HG03558 (cell line): ENCODE data around the gene NUB1.
A peak's percentile ranks its signal among the peaks of the same experiment; 100 is the strongest.

Experiments
- ATAC-seq: cut with Tn5 transposase; IDR thresholded peaks from one replicate; pipeline ENCODE4 v1.9.1; 2021; ENCODE audit warnings: moderate number of reproducible peaks; ENCODE audit not compliant: unreplicated experiment; ENCODE audit errors: extremely low read depth

The NUB1 gene

GRCh38 chr7:151342102-151342646 is 562 bp downstream of the NUB1 start:
- ATAC-seq, result peak; percentile 48

GRCh38 chr7:151342811-151343210 is 1.2 kb downstream of the NUB1 start:
- no peak for ATAC-seq

- ATAC-seq, result no peak
These were observed 1.9 kb downstream of the NUB1 start for GRCh38 chr7:151343516-151343915.

DNA sequence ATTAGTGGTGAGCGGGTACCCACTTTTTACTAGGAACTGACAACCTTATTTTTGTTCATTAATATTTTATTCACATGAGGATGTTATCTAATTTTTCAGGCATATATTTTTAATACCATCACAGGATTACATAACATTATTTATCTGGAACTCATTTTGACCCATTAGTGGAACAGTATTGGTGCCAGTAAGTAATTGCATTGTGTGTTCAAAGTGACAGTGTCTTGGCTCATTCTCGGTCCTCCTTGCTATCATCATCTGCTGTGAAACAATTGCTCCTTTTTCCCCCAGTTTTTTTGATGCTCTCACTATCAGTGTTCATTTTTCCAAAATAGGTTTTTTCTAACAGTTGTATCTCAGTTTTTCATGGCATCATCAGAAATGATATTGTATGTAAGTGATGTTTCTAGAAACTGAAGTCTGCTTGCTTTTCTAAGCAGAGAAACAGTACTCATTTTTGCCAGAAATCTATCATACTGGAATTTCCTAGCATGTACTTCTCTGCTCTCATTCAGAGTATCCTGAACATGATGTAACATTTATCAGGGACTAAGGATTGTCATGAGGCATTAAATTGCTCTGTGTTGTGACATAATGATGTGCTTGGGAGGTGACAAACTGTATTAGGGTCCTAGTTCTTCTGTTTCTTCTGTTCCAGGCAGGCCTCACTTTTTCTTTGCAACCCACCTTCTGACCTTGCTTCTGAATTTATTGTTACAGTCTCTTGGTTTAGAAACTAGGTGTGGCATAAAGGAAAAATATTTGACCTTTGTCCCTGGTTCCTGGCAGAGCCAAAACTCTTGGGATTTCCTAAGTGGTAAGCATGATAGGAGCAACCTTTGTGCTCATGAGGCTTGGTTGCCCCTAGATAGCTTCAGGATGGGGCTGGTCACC is 4.2 kb downstream of the NUB1 start:
- no peak for ATAC-seq

GRCh38 chr7:151346470-151346769 is 4.8 kb downstream of the NUB1 start:
- ATAC-seq, result no peak

- ATAC-seq, result no peak
These were observed 5.6 kb downstream of the NUB1 start for GRCh38 chr7:151347200-151347599.

- no peak for ATAC-seq
These were observed 7.4 kb downstream of the NUB1 start for GRCh38 chr7:151348970-151349369.

GRCh38 chr7:151349507-151349853 is 7.9 kb downstream of the NUB1 start:
- ATAC-seq, result peak; percentile 24

DNA sequence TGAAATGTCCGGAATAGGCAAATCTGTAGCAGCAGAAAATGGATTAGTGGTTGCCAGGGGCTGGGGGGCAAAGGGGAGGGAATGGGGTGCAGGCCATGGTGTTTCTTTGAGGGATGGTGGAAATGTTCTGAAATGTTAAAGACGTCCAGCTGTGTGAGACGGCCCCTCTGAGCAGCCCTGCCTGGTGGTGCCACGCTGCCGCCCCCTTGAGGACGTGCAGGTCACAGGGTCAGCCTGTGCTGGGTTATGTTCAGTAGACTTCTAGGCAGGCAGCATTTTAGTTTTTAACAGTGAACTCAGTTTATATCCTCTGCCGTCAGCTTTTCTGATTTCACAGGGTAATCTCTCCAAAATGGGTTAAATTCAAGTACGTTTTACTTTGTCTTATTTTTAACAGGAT is 9.4 kb downstream of the NUB1 start:
- no peak for ATAC-seq

DNA sequence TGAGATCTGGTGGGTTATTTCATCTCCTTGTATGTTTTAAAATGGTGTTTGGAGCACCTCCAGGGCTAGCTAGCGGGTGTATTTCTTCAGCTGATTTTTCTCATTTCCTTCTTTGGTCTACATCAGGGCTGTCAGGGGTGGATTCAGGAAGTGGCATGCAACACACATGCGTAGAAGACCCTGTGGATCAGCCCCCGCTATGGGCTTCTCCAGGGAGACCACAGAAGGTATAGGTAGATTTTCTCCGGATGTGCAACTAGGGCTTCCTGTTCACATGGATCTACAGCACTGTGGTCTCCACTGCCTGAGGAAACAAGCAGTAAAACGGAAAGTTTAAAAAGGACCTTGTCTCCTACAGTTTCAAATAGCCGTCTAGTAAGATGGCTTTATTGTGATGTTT is 10.4 kb downstream of the NUB1 start:
- no peak for ATAC-seq

GRCh38 chr7:151352512-151352911 is 10.9 kb downstream of the NUB1 start:
- no peak for ATAC-seq

GRCh38 chr7:151361193-151361959 is 19.8 kb downstream of the NUB1 start:
- ATAC-seq, result no peak

- ATAC-seq, result no peak
These were observed 21.6 kb downstream of the NUB1 start for GRCh38 chr7:151363182-151363581.

- no peak for ATAC-seq
These were observed 24.7 kb downstream of the NUB1 start for GRCh38 chr7:151366166-151366879.

GRCh38 chr7:151366880-151367222 is 25.2 kb downstream of the NUB1 start:
- ATAC-seq, result no peak

DNA sequence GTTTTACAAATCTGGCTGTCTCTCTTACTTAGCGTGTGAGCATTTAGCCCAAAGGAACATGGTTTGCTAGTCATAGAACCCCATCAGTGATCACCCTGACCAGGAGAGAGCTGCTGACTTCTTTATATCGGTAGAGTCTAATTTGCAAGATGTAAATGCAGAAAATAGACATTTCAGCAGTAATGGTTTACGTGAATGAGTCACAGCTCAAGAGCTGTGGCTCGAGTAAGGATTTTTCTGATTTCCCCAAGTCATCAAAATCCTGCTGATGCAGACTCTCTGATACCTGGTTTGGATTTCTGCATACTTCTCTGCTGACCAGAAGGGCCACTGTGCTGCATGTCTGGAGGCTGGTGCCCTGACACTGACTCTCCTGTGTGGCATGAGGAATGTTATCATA is 25.7 kb downstream of the NUB1 start:
- no peak for ATAC-seq

GRCh38 chr7:151368136-151368571 is 26.5 kb downstream of the NUB1 start:
- peak; percentile 91 for ATAC-seq

GRCh38 chr7:151371266-151371665 is 29.7 kb downstream of the NUB1 start:
- no peak for ATAC-seq

- ATAC-seq, result no peak
These were observed 31.1 kb downstream of the NUB1 start for GRCh38 chr7:151372612-151373265.

- ATAC-seq, result no peak
These were observed 32.0 kb downstream of the NUB1 start for GRCh38 chr7:151373599-151373998.
